CD14-positive monocyte (primary cell): ENCODE data around the gene MSL2. TPM values are rescaled to one million over a fixed set of nuclear protein-coding genes. Genes with fewer than 3 reads are reported as not detected.
A peak's percentile ranks its signal among the peaks of the same experiment; 100 is the strongest.
"Not testable (repeated sequence)": the region's sequence is repeated elsewhere in the genome, so short reads cannot be mapped to it uniquely, and the experiment has no call there.

Experiments used
- DNase-seq, 3 donors: peaks; one replicate each; pipeline ENCODE4 v3.0.0-alpha.2; 2011 to 2022
- H2AFZ ChIP-seq: 2 replicates; pipeline ENCODE4 v1.6.0; 2012; ENCODE audit warnings: mild to moderate bottlenecking, low read depth, low read length, inconsistent platforms; ENCODE audit not compliant: insufficient read depth, poor library complexity, severe bottlenecking
- H3K27ac ChIP-seq, 2 donors: 1 replicate in 1 of 2; 2 replicates in 1 of 2; pipeline ENCODE4 v1.5.1; 2012 to 2013; ENCODE audit warnings: low read length in 2 of 2, control low read depth in 1 of 2, inconsistent platforms in 1 of 2, low read depth in 1 of 2, mild to moderate bottlenecking in 1 of 2
- H3K27me3 ChIP-seq, 2 donors: one replicate each; pipeline versions ENCODE4 v1.6.0 to v1.6.1; 2011 to 2013; ENCODE audit warnings: low read length in 2 of 2; ENCODE audit not compliant: control insufficient read depth in 2 of 2, insufficient read depth in 2 of 2
- H3K36me3 ChIP-seq, 2 donors: replicated peaks in 1 of 2; 1 replicate in 1 of 2; 2 replicates in 1 of 2; pipeline versions ENCODE4 v1.5.1 to v1.6.1; 2012 to 2013; ENCODE audit warnings: low read length in 2 of 2, control low read depth in 1 of 2, inconsistent platforms in 1 of 2, mild to moderate bottlenecking in 1 of 2; ENCODE audit not compliant: insufficient read depth in 2 of 2, control insufficient read depth in 1 of 2
- H3K4me1 ChIP-seq, 2 donors: 1 replicate in 1 of 2; 2 replicates in 1 of 2; pipeline versions ENCODE4 v1.5.1 to v1.6.1; 2012 to 2013; ENCODE audit warnings: low read length in 2 of 2, control low read depth in 1 of 2, inconsistent platforms in 1 of 2, mild to moderate bottlenecking in 1 of 2, moderate library complexity in 1 of 2; ENCODE audit not compliant: insufficient read depth in 2 of 2, control insufficient read depth in 1 of 2
- H3K4me2 ChIP-seq: replicated peaks from 2 replicates; pipeline ENCODE3; 2012; ENCODE audit warnings: low read length, moderate library complexity, mild to moderate bottlenecking; ENCODE audit not compliant: poor library complexity, severe bottlenecking; ENCODE audit errors: extremely low read depth
- H3K4me3 ChIP-seq, 3 experiments: fragments of 200-600 bp in 1 of 3; sonication (generic) in 1 of 3; replicated peaks in 1 of 3; 1 replicate in 2 of 3; 2 replicates in 1 of 3; pipeline ENCODE4 v1.5.1; 2011 to 2013; ENCODE audit warnings: low read length in 3 of 3, mild to moderate bottlenecking in 3 of 3, control low read depth in 2 of 3, low read depth in 2 of 3, inconsistent platforms in 1 of 3, moderate library complexity in 1 of 3
- H3K79me2 ChIP-seq: 2 replicates; pipeline ENCODE4 v1.6.0; 2012; ENCODE audit warnings: mild to moderate bottlenecking, control low read depth, inconsistent platforms, low read length, moderate library complexity; ENCODE audit not compliant: insufficient read depth
- H3K9ac ChIP-seq: 2 replicates; pipeline ENCODE4 v1.6.0; 2017; ENCODE audit warnings: low read length, mild to moderate bottlenecking; ENCODE audit not compliant: insufficient read depth, poor library complexity, severe bottlenecking
- H3K9me3 ChIP-seq, 2 donors: replicated peaks in 1 of 2; 1 replicate in 1 of 2; 2 replicates in 1 of 2; pipeline versions ENCODE4 v1.5.1 to v1.6.1; 2012 to 2013; ENCODE audit warnings: low read length in 2 of 2, control low read depth in 1 of 2; ENCODE audit not compliant: control insufficient read depth in 1 of 2, insufficient read depth in 1 of 2
- H4K20me1 ChIP-seq: 2 replicates; pipeline ENCODE4 v1.6.0; 2012; ENCODE audit warnings: mild to moderate bottlenecking, low read length, control low read depth, moderate library complexity; ENCODE audit not compliant: insufficient read depth
- H3K27ac Mint-ChIP-seq, 7 donors: one replicate each; pipeline ENCODE4 v1.8.0; 2020; ENCODE audit warnings: mild to moderate bottlenecking in 7 of 7, mixed read lengths in 7 of 7, moderate library complexity in 6 of 7, inconsistent platforms in 2 of 7
- H3K27me3 Mint-ChIP-seq, 3 donors: one replicate each; pipeline ENCODE4 v1.8.0; 2021 to 2022; ENCODE audit warnings: low read depth in 3 of 3, mild to moderate bottlenecking in 3 of 3, mixed read lengths in 3 of 3, moderate library complexity in 3 of 3, inconsistent platforms in 1 of 3
- H3K36me3 Mint-ChIP-seq, 2 donors: one replicate each; pipeline ENCODE4 v1.8.0; 2020; ENCODE audit warnings: mixed read lengths in 2 of 2, inconsistent platforms in 1 of 2, mild to moderate bottlenecking in 1 of 2
- H3K4me1 Mint-ChIP-seq: one replicate; pipeline ENCODE4 v1.8.0; 2020; ENCODE audit warnings: mild to moderate bottlenecking, mixed read lengths
- H3K4me3 Mint-ChIP-seq, 2 donors: one replicate each; pipeline ENCODE4 v1.8.0; 2020; ENCODE audit warnings: mild to moderate bottlenecking in 2 of 2, mixed read lengths in 2 of 2, moderate library complexity in 1 of 2
- H3K9me3 Mint-ChIP-seq, 7 donors: one replicate each; pipeline ENCODE4 v1.8.0; 2020 to 2022; ENCODE audit warnings: mixed read lengths in 7 of 7, mild to moderate bottlenecking in 6 of 7, moderate library complexity in 6 of 7, inconsistent platforms in 2 of 7
- WGBS: methylation state at CpG from one replicate; pipeline ENCODE4 v1.1.5; 2013; ENCODE audit warnings: missing lambda C conversion rate; ENCODE audit not compliant: insufficient coverage; 5-methylcytosine and 5-hydroxymethylcytosine counted together
- intact Hi-C, 2 donors: fragments of 100-400 bp; cut with micrococcal nuclease; formaldehyde crosslinking; loops; one replicate each; pipeline versions ENCODE4 v1.15.0 to v1.15.1; 2023
- polyA plus RNA-seq, 3 donors: library from polyadenylated mRNA; depleted of rRNA in 1 of 3; unstranded in 2 of 3; stranded (reverse) in 1 of 3; fragments of 300-500 nt in 2 of 3; fragments of >200 nt in 1 of 3; fragmentation: Illumina TruSeq in 2 of 3; gene quantifications; 1 replicate in 2 of 3; 2 replicates in 1 of 3; pipeline ENCODE4 v1.2.3, GENCODE V29; 2012 to 2021
- TF ChIP-seq, protein P1 (sequence below): fragments of 200-600 bp; IDR thresholded peaks from one replicate; pipeline ENCODE4 v1.8.0; 2022; ENCODE audit warnings: antibody characterized with exemption, mild to moderate bottlenecking

The MSL2 gene
- polyA plus RNA-seq, 3 donors: 13.3 to 25.5 (median 15.9) TPM

DNA sequence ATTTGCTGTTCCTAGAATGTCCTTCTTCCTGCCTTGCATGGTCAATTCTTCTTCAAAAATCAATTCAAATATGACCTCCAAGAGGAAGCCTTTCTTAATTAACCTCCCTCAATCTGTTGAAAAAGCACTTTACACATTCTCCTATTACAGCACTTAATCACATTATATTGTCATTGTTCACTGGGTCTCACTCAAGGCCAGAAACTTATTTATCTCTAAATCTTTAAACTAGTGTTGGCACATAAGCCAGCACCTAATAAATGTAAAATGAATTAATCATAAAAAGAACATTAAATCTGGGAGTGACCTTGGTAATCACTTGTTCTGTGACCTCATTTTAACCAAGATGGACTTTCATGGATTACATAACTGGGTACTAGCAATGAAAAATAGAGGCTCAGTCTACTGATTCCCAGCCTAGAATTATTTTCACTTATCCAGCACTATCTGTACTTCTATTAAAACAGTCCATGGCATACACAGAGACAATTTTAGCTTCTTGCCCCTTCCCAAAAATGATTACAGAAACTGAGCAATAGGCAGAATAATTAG is 22.1 kb downstream of the MSL2 start:
- H3K4me3 ChIP-seq: no peak overlapping the region
- no peaks in the 10 kb centered on the region for H3K36me3 ChIP-seq
- H3K79me2 ChIP-seq: peaks cover 100% of the 10 kb centered on the region
- peak overlapping the region in 2 of 7 donors; percentile 52 to 67 for H3K27ac Mint-ChIP-seq
- H3K27ac ChIP-seq: peak overlapping the region in 1 of 2 donors; percentile 79
- DNase-seq: peak in 1 of 3 donors; percentile 48
- no peak overlapping the region for H3K4me2 ChIP-seq
- TF ChIP-seq, protein P1, sequence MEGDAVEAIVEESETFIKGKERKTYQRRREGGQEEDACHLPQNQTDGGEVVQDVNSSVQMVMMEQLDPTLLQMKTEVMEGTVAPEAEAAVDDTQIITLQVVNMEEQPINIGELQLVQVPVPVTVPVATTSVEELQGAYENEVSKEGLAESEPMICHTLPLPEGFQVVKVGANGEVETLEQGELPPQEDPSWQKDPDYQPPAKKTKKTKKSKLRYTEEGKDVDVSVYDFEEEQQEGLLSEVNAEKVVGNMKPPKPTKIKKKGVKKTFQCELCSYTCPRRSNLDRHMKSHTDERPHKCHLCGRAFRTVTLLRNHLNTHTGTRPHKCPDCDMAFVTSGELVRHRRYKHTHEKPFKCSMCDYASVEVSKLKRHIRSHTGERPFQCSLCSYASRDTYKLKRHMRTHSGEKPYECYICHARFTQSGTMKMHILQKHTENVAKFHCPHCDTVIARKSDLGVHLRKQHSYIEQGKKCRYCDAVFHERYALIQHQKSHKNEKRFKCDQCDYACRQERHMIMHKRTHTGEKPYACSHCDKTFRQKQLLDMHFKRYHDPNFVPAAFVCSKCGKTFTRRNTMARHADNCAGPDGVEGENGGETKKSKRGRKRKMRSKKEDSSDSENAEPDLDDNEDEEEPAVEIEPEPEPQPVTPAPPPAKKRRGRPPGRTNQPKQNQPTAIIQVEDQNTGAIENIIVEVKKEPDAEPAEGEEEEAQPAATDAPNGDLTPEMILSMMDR: no peak
- H3K9ac ChIP-seq: no peak overlapping the region
- no peaks in the 10 kb centered on the region for H3K36me3 Mint-ChIP-seq
- no peaks in the 10 kb centered on the region for H3K9me3 ChIP-seq
- H2AFZ ChIP-seq: no peak overlapping the region
- no peaks in the 10 kb centered on the region for H3K27me3 ChIP-seq
- H3K4me1 ChIP-seq: peaks cover 22 to 25% of the 10 kb centered on the region in 2 donors
- peaks cover 100% of the 10 kb centered on the region for H4K20me1 ChIP-seq
- intact Hi-C loops: no loop called here
- peaks cover 0 to 4% (median 0%) of the 10 kb centered on the region in 7 donors for H3K9me3 Mint-ChIP-seq
- peaks cover 24% of the 10 kb centered on the region for H3K4me1 Mint-ChIP-seq
- no peak overlapping the region for H3K4me3 Mint-ChIP-seq
- no peaks in the 10 kb centered on the region for H3K27me3 Mint-ChIP-seq

DNA sequence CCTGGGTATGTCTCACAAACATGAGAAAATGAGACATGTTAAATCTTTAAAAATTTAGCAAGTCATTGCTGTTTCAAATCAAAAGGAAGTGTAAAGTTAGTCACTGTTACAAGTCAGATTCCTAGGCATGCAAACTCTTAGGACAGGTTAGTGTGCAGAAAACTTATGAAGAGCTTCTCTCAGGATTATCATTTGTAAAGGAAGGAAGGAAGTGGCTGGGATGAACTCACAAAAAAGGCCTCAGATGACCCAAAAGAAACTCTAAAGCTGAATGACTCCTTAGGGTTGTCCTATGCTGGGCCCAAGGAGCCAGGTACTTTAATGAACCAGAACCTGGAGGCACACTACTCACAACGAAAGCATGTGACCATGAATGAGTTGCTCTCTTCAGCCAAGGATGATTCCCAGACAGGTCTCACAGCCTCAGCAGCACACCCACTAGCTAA is 25.0 kb downstream of the MSL2 start:
- Histone ChIP-seq H3K36me3 (no peaks in the 10 kb centered on the region), H3K9ac (no peak overlapping the region), H3K4me3 (no peak overlapping the region), H3K27ac (peak overlapping the region; percentile 42 to 79), H3K27me3 (no peaks in the 10 kb centered on the region), H3K4me2 (peak overlapping the region; percentile 0), H3K9me3 (no peaks in the 10 kb centered on the region), H3K4me1 (peaks cover 22 to 25% of the 10 kb centered on the region in 2 donors), H4K20me1 (peaks cover 100% of the 10 kb centered on the region), H3K79me2 (peaks cover 100% of the 10 kb centered on the region), H2AFZ (no peak overlapping the region)
- Mint-ChIP-seq H3K27me3 (no peaks in the 10 kb centered on the region), H3K27ac (peak overlapping the region in 4 of 7 donors; percentile 21 to 85 (median 63)), H3K4me1 (peaks cover 28% of the 10 kb centered on the region), H3K9me3 (peaks cover 0 to 4% (median 0%) of the 10 kb centered on the region in 7 donors), H3K36me3 (peaks cover 0 to 4% of the 10 kb centered on the region in 2 donors), H3K4me3 (no peak overlapping the region)
- DNase-seq: peak; percentile 14 to 73 (median 52)
- TF ChIP-seq, protein P1: no peak
- intact Hi-C loops: no loop called here
- 60% methylated on average over 1 of the region's 1 CpG for WGBS

DNA sequence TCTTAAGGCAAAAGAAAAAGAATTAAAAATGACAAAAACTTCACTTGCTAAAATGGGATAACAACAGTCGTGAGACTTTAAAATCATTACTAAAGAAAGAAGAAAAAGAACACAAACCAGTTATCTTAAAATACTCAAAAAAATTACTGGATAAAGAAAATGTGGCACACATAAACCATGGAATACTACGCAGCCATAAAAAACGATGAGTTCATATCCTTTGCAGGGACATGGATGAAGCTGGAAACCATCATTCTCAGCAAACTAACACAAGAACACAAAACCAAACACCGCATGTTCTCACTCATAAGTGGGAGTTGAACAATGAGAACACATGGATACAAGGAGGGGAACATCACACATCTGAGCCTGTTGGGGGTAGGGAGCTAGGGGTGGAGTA is 27.9 kb downstream of the MSL2 start:
- not testable (repeated sequence) for H3K9me3 Mint-ChIP-seq
- Mint-ChIP-seq H3K27ac (peak overlapping the region in 4 of 7 donors; percentile 23 to 63 (median 45)), H3K4me1 (peaks cover 35% of the 10 kb centered on the region)

More for the DNA sequence above, 27.9 kb downstream of the MSL2 start:
- H3K36me3 Mint-ChIP-seq, H3K27ac ChIP-seq, H3K4me2 ChIP-seq, DNase-seq, H3K27me3 Mint-ChIP-seq, H3K4me3 Mint-ChIP-seq, H3K9me3 ChIP-seq, H3K27me3 ChIP-seq, H3K36me3 ChIP-seq, H3K9ac ChIP-seq, H2AFZ ChIP-seq, intact Hi-C loops, H3K4me3 ChIP-seq: not testable (repeated sequence)
- H4K20me1 ChIP-seq: peaks cover 100% of the 10 kb centered on the region
- H3K4me1 ChIP-seq: peaks cover 21 to 31% of the 10 kb centered on the region in 2 donors
- peaks cover 100% of the 10 kb centered on the region for H3K79me2 ChIP-seq
- WGBS: no CpG with 5 or more reads among the region's 4 CpGs
